Body of pancreas (tissue), 4 donors: ENCODE data around the gene PPT2. TPM values are rescaled to one million over a fixed set of nuclear protein-coding genes. Genes with fewer than 3 reads are reported as not detected.

Experiments used
- ATAC-seq: fragments of 150-250 bp; one replicate; pipeline ENCODE4 v1.9.1; 2016
- DNase-seq, 4 donors: peaks; one replicate each; pipeline ENCODE4 v3.0.0-alpha.2; 2019
- H3K27ac ChIP-seq, 4 donors: fragments of 200-600 bp; sonication (generic); 1 replicate in 3 of 4; 2 replicates in 1 of 4; pipeline versions ENCODE4 v1.5.1 to v1.6.1; 2016 to 2019; ENCODE audit warnings: mild to moderate bottlenecking in 1 of 4, mixed read lengths in 1 of 4, moderate library complexity in 1 of 4
- H3K27me3 ChIP-seq, 2 donors: fragments of 200-600 bp; sonication (generic); one replicate each; pipeline ENCODE4 v1.6.0; 2016; ENCODE audit warnings: mild to moderate bottlenecking in 1 of 2
- H3K36me3 ChIP-seq, 2 donors: fragments of 200-600 bp; sonication (generic); replicated peaks in 1 of 2; 2 replicates each; pipeline ENCODE4 v1.5.1; 2016; ENCODE audit warnings: low read depth in 2 of 2; ENCODE audit not compliant: insufficient read depth in 1 of 2
- H3K4me1 ChIP-seq: fragments of 200-600 bp; sonication (generic); one replicate; pipeline ENCODE4 v1.6.0; 2016
- H3K4me3 ChIP-seq, 2 donors: fragments of 200-600 bp; sonication (generic); 1 replicate in 1 of 2; 2 replicates in 1 of 2; pipeline ENCODE4 v1.5.1; 2016 to 2019
- H3K9me3 ChIP-seq, 3 donors: fragments of 200-600 bp; sonication (generic); 1 replicate in 2 of 3; 2 replicates in 1 of 3; pipeline ENCODE4 v1.5.1; 2016
- CTCF ChIP-seq, 7 experiments: fragments of 450-650 bp in 4 of 7; fragments of 200-600 bp in 3 of 7; sonication (generic) in 3 of 7; IDR thresholded peaks; one replicate each; pipeline ENCODE4 v1.5.1; 2016 to 2019; ENCODE audit warnings: antibody characterized with exemption in 7 of 7
- POLR2A ChIP-seq, 3 donors: fragments of 450-650 bp; IDR thresholded peaks; one replicate each; pipeline ENCODE4 v1.6.1; 2016; ENCODE audit warnings: antibody characterized with exemption in 3 of 3, mild to moderate bottlenecking in 2 of 3
- WGBS, 2 donors: methylation state at CpG; one replicate each; pipeline ENCODE4 v1.1.5; 2017; 5-methylcytosine and 5-hydroxymethylcytosine counted together
- intact Hi-C: fragments of 100-400 bp; cut with DNase I; formaldehyde crosslinking; loops from one replicate; pipeline ENCODE4 v1.15.1; 2023
- total RNA-seq, 2 donors: library from RNA; depleted of rRNA; stranded (reverse); fragments of >200 nt; gene quantifications; one replicate each; pipeline ENCODE4 v1.1.0, GENCODE V29; 2016

Gene PPT2
- total RNA-seq, 2 donors from 2014 or later, result 3.6 to 9.9 TPM

GRCh38 chr6:32111424-32112066 lies 42.4 kb upstream of the PPT2 start:
- ATAC-seq, result no peak
- TF ChIP-seq POLR2A (IDR thresholded peaks at IDR 0.05) (no peak), CTCF (IDR thresholded peaks at IDR 0.05) (no peak)
- peak overlapping the region in 1 of 4 donors; percentile 17 for H3K27ac ChIP-seq
- H3K4me1 ChIP-seq, result peaks cover 33% of the 10 kb centered on the region
- peaks cover 0 to 7% of the 10 kb centered on the region in 2 donors for H3K36me3 ChIP-seq
- H3K27me3 ChIP-seq, result no peaks in the 10 kb centered on the region
- H3K4me3 ChIP-seq, result no peak overlapping the region
- no peak for DNase-seq
- H3K9me3 ChIP-seq, result no peaks in the 10 kb centered on the region
- intact Hi-C loops, result no loop called here
- WGBS, 2 donors, result 59 to 68% methylated on average over 7 of the region's 7 CpGs

DNA sequence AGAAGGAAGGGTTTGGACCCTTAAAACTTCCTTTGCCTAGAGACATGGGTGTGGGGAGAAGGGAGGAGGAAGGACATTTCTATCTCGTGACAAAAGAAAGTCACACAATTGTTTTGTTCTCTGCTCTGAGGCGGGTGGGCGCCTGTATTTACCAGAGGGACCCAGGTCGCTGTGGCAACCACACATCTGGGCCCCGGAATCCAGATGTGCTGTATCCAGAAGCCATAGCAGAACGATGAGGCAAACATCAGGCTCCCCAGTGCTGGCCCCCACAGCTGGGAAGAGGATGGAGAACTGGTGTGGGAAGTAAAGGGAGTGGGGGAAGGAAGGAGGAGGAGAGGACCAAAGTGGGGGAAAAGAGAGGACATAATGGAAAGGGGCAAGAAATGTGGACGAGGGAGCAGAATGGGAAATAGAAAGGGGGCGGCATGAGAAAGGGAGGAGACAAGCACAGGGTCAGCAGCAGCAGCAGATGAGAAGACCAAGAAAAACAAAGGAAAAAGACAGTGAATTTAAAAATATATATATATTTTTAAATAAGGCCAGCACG lies 41.4 kb upstream of the PPT2 start:
- H3K4me1 ChIP-seq, result peaks cover 29% of the 10 kb centered on the region
- H3K27ac ChIP-seq, result peak overlapping the region in 1 of 4 donors; percentile 17
- no peak for ATAC-seq
- no peak for DNase-seq
- H3K27me3 ChIP-seq, result no peaks in the 10 kb centered on the region
- WGBS, 2 donors, result 55 to 60% methylated on average over 9 of the region's 9 CpGs
- no peak overlapping the region for H3K4me3 ChIP-seq
- TF ChIP-seq CTCF (IDR thresholded peaks at IDR 0.05) (no peak), POLR2A (IDR thresholded peaks at IDR 0.05) (no peak)
- intact Hi-C loops, result no loop called here
- peaks cover 0 to 12% of the 10 kb centered on the region in 2 donors for H3K36me3 ChIP-seq
- no peaks in the 10 kb centered on the region for H3K9me3 ChIP-seq

- Histone ChIP-seq H3K4me3 (no peak overlapping the region), H3K4me1 (peaks cover 20% of the 10 kb centered on the region), H3K27me3 (no peaks in the 10 kb centered on the region), H3K36me3 (peaks cover 0 to 17% of the 10 kb centered on the region in 2 donors), H3K9me3 (no peaks in the 10 kb centered on the region), H3K27ac (peak overlapping the region in 2 of 4 donors; percentile 0 to 44)
- WGBS, 2 donors, result 54 to 66% methylated on average over 9 of the region's 9 CpGs
- intact Hi-C loops, result no loop called here
- peak; percentile 77 for ATAC-seq
- TF ChIP-seq CTCF (IDR thresholded peaks at IDR 0.05) (peak in 3 of 7 experiments; percentile 12 to 30 (median 25)), POLR2A (IDR thresholded peaks at IDR 0.05) (no peak)
- DNase-seq, result peak; percentile 62 to 84 (median 67)
Observed at GRCh38 chr6:32113386-32114352, 40.3 kb upstream of the PPT2 start.

DNA sequence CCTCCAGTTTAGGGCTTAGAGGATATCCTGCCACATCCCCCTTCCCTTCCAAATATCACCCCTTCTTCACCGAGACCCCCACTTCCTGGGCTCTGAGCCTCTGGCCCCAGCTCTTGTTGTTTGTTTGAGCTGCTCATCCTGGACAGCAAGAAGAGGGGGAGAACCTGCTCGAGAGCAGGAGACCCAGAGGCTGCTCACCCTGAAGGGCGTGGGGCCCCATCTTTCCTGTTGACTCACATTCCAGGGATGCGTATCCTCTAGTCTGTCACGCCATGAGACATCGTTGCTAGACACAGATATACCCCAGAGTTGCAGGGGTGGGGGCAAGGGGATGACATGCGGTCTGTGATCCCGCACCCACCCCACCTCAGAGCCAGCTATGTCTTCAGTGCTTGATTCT lies 39.1 kb upstream of the PPT2 start:
- WGBS, 2 donors, result 88 to 96% methylated on average over 6 to 8 of the region's 8 CpGs
- TF ChIP-seq CTCF (IDR thresholded peaks at IDR 0.05), result no peak
- TF ChIP-seq POLR2A (IDR thresholded peaks at IDR 0.05), result no peak
- H3K27me3 ChIP-seq, result no peaks in the 10 kb centered on the region
- intact Hi-C loops, result loop anchor here (5.0 kb wide), 1 partner anchor 43 kb away; no protein-coding TSS in a partner anchor
- no peak for DNase-seq
- ATAC-seq, result no peak
- H3K27ac ChIP-seq, result peak overlapping the region in 2 of 4 donors; percentile 0 to 38
- H3K4me3 ChIP-seq, result no peak overlapping the region
- H3K9me3 ChIP-seq, result no peaks in the 10 kb centered on the region
- H3K36me3 ChIP-seq, result peaks cover 0 to 19% of the 10 kb centered on the region in 2 donors
- H3K4me1 ChIP-seq, result peaks cover 23% of the 10 kb centered on the region
